Nephron (organoid): ENCODE data around the gene CCSER1.

Experiments
- H3K27ac Mint-ChIP-seq, 3 experiments: 2 replicates each; pipeline ENCODE4 v1.8.0; 2020; ENCODE audit warnings: mixed read lengths in 3 of 3, mild to moderate bottlenecking in 2 of 3, moderate library complexity in 1 of 3
- H3K27me3 Mint-ChIP-seq: 2 replicates; pipeline ENCODE4 v1.8.0; 2021; ENCODE audit warnings: low read depth, mild to moderate bottlenecking, moderate library complexity, mixed read lengths
- H3K36me3 Mint-ChIP-seq: 2 replicates; pipeline ENCODE4 v1.8.0; 2020; ENCODE audit warnings: low read depth, mixed read lengths
- H3K4me1 Mint-ChIP-seq: 2 replicates; pipeline ENCODE4 v1.8.0; 2020; ENCODE audit warnings: mixed read lengths
- H3K4me3 Mint-ChIP-seq, 3 experiments: 2 replicates each; pipeline ENCODE4 v1.8.0; 2020; ENCODE audit warnings: mild to moderate bottlenecking in 3 of 3, mixed read lengths in 3 of 3, moderate library complexity in 2 of 3
- H3K9me3 Mint-ChIP-seq: 2 replicates; pipeline ENCODE4 v1.8.0; 2020; ENCODE audit warnings: mixed read lengths
- CTCF ChIP-seq, 3 experiments: fragments of 200-600 bp; sonication (generic); IDR thresholded peaks; one replicate each; pipeline ENCODE4 v1.5.0; 2021; ENCODE audit warnings: antibody characterized with exemption in 3 of 3; ENCODE audit not compliant: unreplicated experiment in 3 of 3

Gene CCSER1

GRCh38 chr4:90442619-90443018 lies 315.4 kb downstream of the CCSER1 start:
- H3K27ac Mint-ChIP-seq = no peak overlapping the region
- no peak for TF ChIP-seq CTCF (IDR thresholded peaks at IDR 0.05; ENCODE audit: unreplicated experiment in 3 of 3)
- no peaks in the 10 kb centered on the region for H3K27me3 Mint-ChIP-seq
- H3K4me1 Mint-ChIP-seq = no peaks in the 10 kb centered on the region
- H3K4me3 Mint-ChIP-seq = no peak overlapping the region
- H3K9me3 Mint-ChIP-seq = no peaks in the 10 kb centered on the region
- no peaks in the 10 kb centered on the region for H3K36me3 Mint-ChIP-seq

GRCh38 chr4:90443231-90443630 lies 316.0 kb downstream of the CCSER1 start:
- H3K9me3 Mint-ChIP-seq = no peaks in the 10 kb centered on the region
- H3K27ac Mint-ChIP-seq = no peak overlapping the region
- no peaks in the 10 kb centered on the region for H3K4me1 Mint-ChIP-seq
- no peak for TF ChIP-seq CTCF (IDR thresholded peaks at IDR 0.05; ENCODE audit: unreplicated experiment in 3 of 3)
- no peaks in the 10 kb centered on the region for H3K27me3 Mint-ChIP-seq
- H3K36me3 Mint-ChIP-seq = no peaks in the 10 kb centered on the region
- H3K4me3 Mint-ChIP-seq = no peak overlapping the region

- no peaks in the 10 kb centered on the region for H3K4me1 Mint-ChIP-seq
- H3K27ac Mint-ChIP-seq = no peak overlapping the region
- H3K27me3 Mint-ChIP-seq = no peaks in the 10 kb centered on the region
- no peaks in the 10 kb centered on the region for H3K9me3 Mint-ChIP-seq
- H3K4me3 Mint-ChIP-seq = no peak overlapping the region
- no peak for TF ChIP-seq CTCF (IDR thresholded peaks at IDR 0.05; ENCODE audit: unreplicated experiment in 3 of 3)
- no peaks in the 10 kb centered on the region for H3K36me3 Mint-ChIP-seq
Measured at GRCh38 chr4:90444904-90445303, 317.7 kb downstream of the CCSER1 start.

- Mint-ChIP-seq H3K4me1 (no peaks in the 10 kb centered on the region), H3K27me3 (no peaks in the 10 kb centered on the region), H3K27ac (no peak overlapping the region), H3K4me3 (no peak overlapping the region), H3K9me3 (no peaks in the 10 kb centered on the region), H3K36me3 (peaks cover 4% of the 10 kb centered on the region)
- TF ChIP-seq CTCF (IDR thresholded peaks at IDR 0.05; ENCODE audit: unreplicated experiment in 3 of 3) = no peak
Measured at GRCh38 chr4:90445380-90445779, 318.2 kb downstream of the CCSER1 start.

GRCh38 chr4:90449626-90450025 lies 322.4 kb downstream of the CCSER1 start:
- TF ChIP-seq CTCF (IDR thresholded peaks at IDR 0.05; ENCODE audit: unreplicated experiment in 3 of 3) = no peak
- Mint-ChIP-seq H3K36me3 (peaks cover 4% of the 10 kb centered on the region), H3K27me3 (no peaks in the 10 kb centered on the region)

GRCh38 chr4:90456891-90457290 lies 329.7 kb downstream of the CCSER1 start:
- TF ChIP-seq CTCF (IDR thresholded peaks at IDR 0.05; ENCODE audit: unreplicated experiment in 3 of 3) = no peak
- Mint-ChIP-seq H3K27ac (no peak overlapping the region), H3K9me3 (peaks cover 2% of the 10 kb centered on the region), H3K36me3 (peaks cover 8% of the 10 kb centered on the region), H3K4me3 (no peak overlapping the region), H3K4me1 (no peaks in the 10 kb centered on the region), H3K27me3 (no peaks in the 10 kb centered on the region)

More at GRCh38 chr4:90449626-90450025, 322.4 kb downstream of the CCSER1 start:
- no peak overlapping the region for H3K4me3 Mint-ChIP-seq
- no peak overlapping the region for H3K27ac Mint-ChIP-seq
- no peaks in the 10 kb centered on the region for H3K9me3 Mint-ChIP-seq
- no peaks in the 10 kb centered on the region for H3K4me1 Mint-ChIP-seq
